Activated CD8-positive, alpha-beta memory T cell treated with anti-CD3 and anti-CD28 coated beads, Interleukin-2, amount 50 U/mL, for 1 hour (primary cell): ENCODE data around the gene SPATA3.
"Not testable (repeated sequence)": the region's sequence is repeated elsewhere in the genome, so short reads cannot be mapped to it uniquely, and the experiment has no call there.

Experiments
- DNase-seq: peaks from one replicate; pipeline ENCODE4 v3.0.0-alpha.2; 2020; ENCODE audit errors: extremely low read depth

SPATA3 gene

GRCh38 chr2:230995821-230996220, at the start of gene SPATA3:
TSS of gene SPATA3 (plus strand) at chr2:230996121. CDS start at chr2:230996234, 113 bp downstream.
- no peak for DNase-seq

GRCh38 chr2:230946429-230947234, 49.3 kb upstream of the SPATA3 start:
- DNase-seq, result no peak

GRCh38 chr2:230947235-230947576, 48.7 kb upstream of the SPATA3 start:
- DNase-seq, result no peak

- no peak for DNase-seq
Observed at GRCh38 chr2:230947908-230948365, 48.0 kb upstream of the SPATA3 start.

GRCh38 chr2:230949966-230950873, 45.7 kb upstream of the SPATA3 start:
- DNase-seq, result no peak

DNA sequence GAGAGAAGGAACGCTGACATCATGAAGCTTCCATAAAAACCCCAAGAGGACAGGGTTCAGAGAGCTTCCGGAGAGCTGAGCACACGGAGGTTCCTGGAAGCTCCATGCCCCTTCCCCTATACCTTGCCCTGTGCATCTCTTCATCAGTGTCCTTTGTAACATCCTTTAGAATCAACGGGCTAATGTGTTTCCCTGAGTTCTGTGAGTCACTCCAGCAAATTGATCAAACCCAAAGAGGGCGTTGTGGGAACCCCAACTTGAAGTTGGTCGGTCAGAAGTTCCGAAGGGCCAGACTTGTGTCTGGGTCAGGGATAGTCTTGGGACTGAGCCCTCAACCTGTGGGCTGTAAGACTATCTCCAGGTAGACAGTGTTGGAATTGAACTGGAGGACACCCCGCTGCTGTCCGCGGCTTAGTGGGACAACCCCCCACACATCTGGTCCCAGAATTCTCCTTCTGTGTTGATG, 45.0 kb upstream of the SPATA3 start:
- no peak for DNase-seq

DNA sequence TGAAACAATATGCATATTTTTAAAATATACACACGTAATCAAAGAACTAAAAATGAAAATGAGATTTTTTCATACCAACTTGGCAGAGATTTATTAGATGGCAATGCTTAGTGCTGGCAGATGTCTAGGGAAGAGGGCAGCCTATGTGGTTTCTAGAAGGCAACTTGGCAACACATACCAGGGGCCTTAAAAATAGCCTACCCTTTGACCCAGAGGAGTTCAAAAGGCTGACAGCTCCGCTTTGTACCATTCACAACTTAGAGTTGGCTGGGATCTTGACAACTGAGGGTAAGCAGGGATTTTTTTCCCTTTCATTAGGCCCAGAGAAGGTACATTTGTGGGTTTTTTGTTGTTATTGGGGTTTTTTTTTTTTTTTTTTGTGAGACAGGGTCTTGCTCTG, 44.5 kb upstream of the SPATA3 start:
- DNase-seq, result no peak

- DNase-seq, result no peak
Observed at GRCh38 chr2:230952226-230952956, 43.5 kb upstream of the SPATA3 start.

DNA sequence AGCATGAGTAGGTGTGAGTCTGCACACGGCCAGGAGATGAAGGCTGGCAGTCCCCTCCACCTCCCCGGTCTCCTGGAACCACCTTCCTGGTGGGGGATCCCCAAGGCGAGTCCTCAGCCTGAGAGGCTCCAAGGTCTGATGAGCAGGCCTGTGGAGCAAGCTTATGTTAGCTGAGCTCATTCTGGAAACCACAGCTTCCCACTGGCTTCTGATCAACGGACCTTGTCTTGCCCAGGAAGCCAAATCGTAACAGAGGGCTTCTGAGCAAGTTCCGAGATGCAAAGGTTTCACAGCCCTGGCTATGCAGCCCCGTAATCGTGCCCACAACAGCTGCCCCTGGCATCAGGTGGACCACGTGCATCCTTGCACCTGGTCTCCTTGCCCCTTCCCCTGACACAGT, 42.1 kb upstream of the SPATA3 start:
- DNase-seq, result no peak

- no peak for DNase-seq
Observed at GRCh38 chr2:230954746-230955145, 41.2 kb upstream of the SPATA3 start.

DNA sequence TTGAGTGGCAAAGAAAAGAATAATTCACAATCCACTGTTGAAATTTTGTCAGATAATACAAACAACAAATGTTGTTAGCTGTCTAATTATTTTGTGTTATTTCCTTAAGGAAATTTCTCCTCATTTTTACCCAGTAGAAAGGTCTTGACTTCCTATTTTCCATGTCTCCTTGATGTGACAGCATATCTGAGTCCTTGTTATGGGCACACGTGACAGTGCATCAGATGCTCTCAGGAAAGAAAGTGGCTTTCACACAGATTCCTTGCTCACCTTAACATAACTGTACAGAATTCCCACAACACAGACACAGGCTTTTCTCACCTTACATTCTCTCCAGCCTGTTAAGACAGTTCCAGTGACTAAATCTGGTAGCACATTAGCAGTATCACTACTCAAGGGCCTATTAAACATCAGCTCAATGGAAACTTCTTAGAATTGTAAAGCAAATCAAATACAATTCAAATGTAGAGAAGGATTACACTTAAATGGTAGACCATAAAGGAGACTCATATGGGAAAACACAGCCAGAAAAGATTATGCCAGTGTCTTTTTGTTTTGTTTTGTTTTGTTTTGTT, 40.7 kb upstream of the SPATA3 start:
- no peak for DNase-seq

- no peak for DNase-seq
Observed at GRCh38 chr2:230956827-230957755, 38.8 kb upstream of the SPATA3 start.

DNA sequence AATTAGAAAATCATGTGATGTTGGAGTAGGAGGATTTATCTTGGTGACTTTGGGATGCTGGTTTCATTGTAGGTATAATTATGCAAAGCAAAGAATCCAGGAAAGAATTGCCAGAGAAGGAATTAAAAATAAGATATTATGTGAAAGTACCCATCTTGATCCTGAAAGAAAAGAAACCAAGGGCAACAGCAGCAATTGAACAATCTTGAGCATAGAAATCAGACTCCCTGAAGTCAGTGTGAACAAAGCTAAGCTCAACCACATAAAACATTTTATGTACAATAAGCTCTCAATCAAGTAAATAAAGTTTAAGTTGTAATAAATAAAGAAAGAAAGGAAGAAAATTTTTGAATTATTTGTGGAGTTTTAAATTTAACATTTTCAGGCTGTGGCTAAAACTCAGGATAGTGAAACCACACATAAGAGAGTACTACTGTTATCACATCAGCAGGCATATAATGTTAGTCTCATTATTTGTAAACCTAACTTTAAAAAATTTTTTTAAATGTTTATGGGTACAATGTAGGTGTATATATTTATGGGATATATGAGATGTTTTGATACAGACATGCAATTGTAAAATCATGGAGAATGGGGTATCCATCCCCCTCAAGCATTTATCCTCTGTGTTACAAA, 38.0 kb upstream of the SPATA3 start:
- DNase-seq, result no peak

DNA sequence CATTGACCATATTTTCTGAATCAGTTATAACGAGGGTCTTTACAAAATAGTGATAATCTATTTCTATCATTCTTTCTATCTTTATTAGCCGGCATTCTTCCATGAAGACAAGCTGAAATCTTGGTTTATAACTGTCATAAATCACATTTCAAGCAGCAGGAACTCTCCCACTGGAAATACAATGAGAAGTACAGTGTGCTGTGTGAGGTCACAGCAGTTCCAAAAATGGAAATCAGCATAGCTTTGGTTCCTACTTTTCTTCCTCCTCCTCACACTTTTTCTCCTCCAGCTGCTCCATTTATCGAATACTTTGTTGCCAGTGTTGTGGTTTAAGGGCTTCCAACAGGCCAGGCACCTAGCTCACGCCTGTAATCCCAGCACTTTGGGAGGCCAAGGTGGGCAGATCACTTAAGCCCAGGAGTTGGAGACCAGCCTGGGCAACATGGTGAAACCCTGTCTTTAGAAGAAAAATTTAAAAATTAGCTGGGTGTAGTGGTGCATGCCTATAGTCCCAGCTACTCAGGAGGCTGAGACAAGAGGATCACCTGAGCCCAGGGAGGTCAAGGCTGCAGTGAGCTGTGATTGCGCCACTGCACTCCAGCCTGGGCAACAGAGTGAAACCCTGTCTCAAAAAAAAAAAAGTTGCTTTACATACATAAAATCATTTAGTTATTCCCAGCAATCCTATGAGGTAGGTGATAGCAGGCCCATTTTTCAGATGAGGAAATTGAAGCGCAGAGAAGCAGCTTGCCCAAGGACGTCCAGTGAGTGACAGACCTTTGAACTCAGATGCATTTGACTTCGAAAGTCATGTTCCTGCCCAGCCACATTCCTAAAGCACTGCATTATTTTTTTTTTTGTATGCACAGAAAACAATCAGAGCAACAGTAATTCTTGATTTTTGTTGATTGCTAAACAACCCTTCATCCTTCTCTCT, 36.8 kb upstream of the SPATA3 start:
- no peak for DNase-seq

- no peak for DNase-seq
Observed at GRCh38 chr2:230960026-230960425, 35.9 kb upstream of the SPATA3 start.

GRCh38 chr2:230961091-230961491, 34.8 kb upstream of the SPATA3 start:
- no peak for DNase-seq

GRCh38 chr2:230964136-230964730, 31.7 kb upstream of the SPATA3 start:
- no peak for DNase-seq

DNA sequence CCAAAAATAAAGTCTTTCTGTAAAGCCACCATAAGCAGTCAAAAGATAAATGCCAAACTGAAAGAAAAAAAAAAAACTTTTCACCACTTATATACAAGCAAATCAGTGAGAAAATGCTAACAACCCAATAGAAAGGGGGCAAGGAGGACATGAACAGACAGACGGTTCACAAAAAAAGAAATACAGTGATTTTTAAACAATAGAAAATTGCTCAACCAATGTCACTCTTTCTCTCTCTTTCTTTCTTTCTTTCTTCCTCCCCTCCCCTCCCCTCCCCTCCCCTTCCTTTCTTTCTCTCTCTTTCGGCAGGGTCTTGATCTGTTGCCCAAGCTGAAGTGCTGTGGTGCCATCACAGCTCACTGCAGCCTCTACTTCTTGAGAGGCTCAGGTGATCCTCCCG, 28.8 kb upstream of the SPATA3 start:
- DNase-seq, result no peak

- not testable (repeated sequence) for DNase-seq
Observed at GRCh38 chr2:230968314-230968713, 27.6 kb upstream of the SPATA3 start.
